ENCODE measurements around the gene WDR37.

- no peak for TF ChIP-seq CTCF (IDR thresholded peaks at IDR 0.05; ENCODE audit: borderline replicate concordance, extremely low read depth, low read length, poor library complexity, severe bottlenecking)
- no peak for TF ChIP-seq EZH2 (IDR thresholded peaks at IDR 0.05; ENCODE audit: borderline replicate concordance, low read depth, low read length, severe bottlenecking)
These were observed 12.6 kb upstream of the WDR37 start for GRCh38 chr10:1043532-1043995.
